Gastrocnemius medialis (tissue), 4 donors: Measurements from ENCODE around the gene OPCML. TPM values are rescaled to one million over a fixed set of nuclear protein-coding genes. Genes with fewer than 3 reads are reported as not detected.

ENCODE experiments used
- ATAC-seq, 2 donors: fragments of 150-250 bp; one replicate each; pipeline ENCODE4 v1.9.1; 2016
- DNase-seq, 2 donors: peaks; one replicate each; pipeline ENCODE4 v3.0.0-alpha.2; 2019
- H3K27ac ChIP-seq, 4 donors: fragments of 200-600 bp; sonication (generic); 1 replicate in 1 of 4; 2 replicates in 3 of 4; pipeline ENCODE4 v1.5.1; 2016 to 2018; ENCODE audit warnings: mild to moderate bottlenecking in 2 of 4, moderate library complexity in 1 of 4
- H3K27me3 ChIP-seq, 3 donors: fragments of 200-600 bp; sonication (generic) in 2 of 3; 1 replicate in 1 of 3; 2 replicates in 2 of 3; pipeline versions ENCODE4 v1.5.1 to v1.6.0; 2016 to 2019; ENCODE audit warnings: mild to moderate bottlenecking in 1 of 3, moderate library complexity in 1 of 3
- H3K36me3 ChIP-seq, 2 donors: fragments of 200-600 bp; sonication (generic) in 1 of 2; one replicate each; pipeline ENCODE4 v1.5.1; 2017 to 2018
- H3K4me1 ChIP-seq, 2 donors: fragments of 200-600 bp; sonication (generic) in 1 of 2; one replicate each; pipeline ENCODE4 v1.5.1; 2016 to 2017; ENCODE audit warnings: mild to moderate bottlenecking in 2 of 2
- H3K4me3 ChIP-seq, 4 donors: fragments of 200-600 bp; sonication (generic) in 3 of 4; 1 replicate in 1 of 4; 2 replicates in 3 of 4; pipeline ENCODE4 v1.5.1; 2016 to 2019; ENCODE audit warnings: mild to moderate bottlenecking in 2 of 4
- H3K9me3 ChIP-seq, 3 donors: fragments of 200-600 bp; sonication (generic) in 2 of 3; 1 replicate in 1 of 3; 2 replicates in 2 of 3; pipeline ENCODE4 v1.5.1; 2016 to 2019
- POLR2A ChIP-seq, 2 donors: fragments of 450-650 bp; IDR thresholded peaks; one replicate each; pipeline ENCODE4 v1.6.1; 2017; ENCODE audit warnings: antibody characterized with exemption in 2 of 2, mild to moderate bottlenecking in 2 of 2, moderate library complexity in 2 of 2
- in situ Hi-C, 4 donors: fragments of 200-750 bp; cut with MboI; loops; one replicate each; pipeline versions ENCODE4 v1.15.0 to v1.8.0; 2017; ENCODE audit warnings: low sequenced_read_pairs in 4 of 4
- intact Hi-C: fragments of 100-400 bp; cut with DNase I; formaldehyde crosslinking; loops from one replicate; pipeline ENCODE4 v1.15.1; 2023; ENCODE audit warnings: low total_unique reads
- total RNA-seq, 4 donors: library from RNA; depleted of rRNA; stranded (reverse); fragments of >200 nt; gene quantifications; one replicate each; pipeline versions ENCODE4 v1.1.0 to v1.2.3, GENCODE V29; 2016
- TF ChIP-seq, protein P1 (sequence below), 5 experiments: fragments of 450-650 bp in 3 of 5; fragments of 200-600 bp in 2 of 5; sonication (generic) in 2 of 5; IDR thresholded peaks in 4 of 5; conservative IDR thresholded peaks in 1 of 5; 1 replicate in 4 of 5; 2 replicates in 1 of 5; pipeline ENCODE4 v1.5.1; 2016 to 2019; ENCODE audit warnings: antibody characterized with exemption in 5 of 5, mild to moderate bottlenecking in 3 of 5, moderate library complexity in 3 of 5

Gene OPCML
- total RNA-seq, 4 donors from 2014 or later, result not detected

- H3K27ac ChIP-seq, result no peak overlapping the region
- no peaks in the 10 kb centered on the region for H3K9me3 ChIP-seq
- DNase-seq (no peak), ATAC-seq (no peak)
- H3K4me1 ChIP-seq, result no peaks in the 10 kb centered on the region
- H3K36me3 ChIP-seq, result no peaks in the 10 kb centered on the region
- H3K4me3 ChIP-seq, result no peak overlapping the region
- in situ Hi-C loops (no loop called here), intact Hi-C loops (no loop called here)
- H3K27me3 ChIP-seq, result no peaks in the 10 kb centered on the region
- TF ChIP-seq, protein P1, sequence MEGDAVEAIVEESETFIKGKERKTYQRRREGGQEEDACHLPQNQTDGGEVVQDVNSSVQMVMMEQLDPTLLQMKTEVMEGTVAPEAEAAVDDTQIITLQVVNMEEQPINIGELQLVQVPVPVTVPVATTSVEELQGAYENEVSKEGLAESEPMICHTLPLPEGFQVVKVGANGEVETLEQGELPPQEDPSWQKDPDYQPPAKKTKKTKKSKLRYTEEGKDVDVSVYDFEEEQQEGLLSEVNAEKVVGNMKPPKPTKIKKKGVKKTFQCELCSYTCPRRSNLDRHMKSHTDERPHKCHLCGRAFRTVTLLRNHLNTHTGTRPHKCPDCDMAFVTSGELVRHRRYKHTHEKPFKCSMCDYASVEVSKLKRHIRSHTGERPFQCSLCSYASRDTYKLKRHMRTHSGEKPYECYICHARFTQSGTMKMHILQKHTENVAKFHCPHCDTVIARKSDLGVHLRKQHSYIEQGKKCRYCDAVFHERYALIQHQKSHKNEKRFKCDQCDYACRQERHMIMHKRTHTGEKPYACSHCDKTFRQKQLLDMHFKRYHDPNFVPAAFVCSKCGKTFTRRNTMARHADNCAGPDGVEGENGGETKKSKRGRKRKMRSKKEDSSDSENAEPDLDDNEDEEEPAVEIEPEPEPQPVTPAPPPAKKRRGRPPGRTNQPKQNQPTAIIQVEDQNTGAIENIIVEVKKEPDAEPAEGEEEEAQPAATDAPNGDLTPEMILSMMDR (IDR thresholded peaks at IDR 0.05 in 4 of 5, conservative IDR thresholded peaks at IDR 0.05 in 1 of 5), result no peak
- no peak for TF ChIP-seq POLR2A (IDR thresholded peaks at IDR 0.05)
Measured at GRCh38 chr11:132638423-132638822, 893.9 kb downstream of the OPCML start.

- no peak overlapping the region for H3K4me3 ChIP-seq
- H3K4me1 ChIP-seq, result no peaks in the 10 kb centered on the region
- intact Hi-C loops, result no loop called here
- ATAC-seq, result no peak
- no peaks in the 10 kb centered on the region for H3K36me3 ChIP-seq
- no peaks in the 10 kb centered on the region for H3K27me3 ChIP-seq
- H3K9me3 ChIP-seq, result no peaks in the 10 kb centered on the region
- DNase-seq, result no peak
- in situ Hi-C loops, result no loop called here
- TF ChIP-seq, protein P1 (IDR thresholded peaks at IDR 0.05 in 4 of 5, conservative IDR thresholded peaks at IDR 0.05 in 1 of 5), result no peak
- TF ChIP-seq POLR2A (IDR thresholded peaks at IDR 0.05), result no peak
- H3K27ac ChIP-seq, result no peak overlapping the region
Measured at GRCh38 chr11:132636523-132636922, 895.8 kb downstream of the OPCML start.

DNA sequence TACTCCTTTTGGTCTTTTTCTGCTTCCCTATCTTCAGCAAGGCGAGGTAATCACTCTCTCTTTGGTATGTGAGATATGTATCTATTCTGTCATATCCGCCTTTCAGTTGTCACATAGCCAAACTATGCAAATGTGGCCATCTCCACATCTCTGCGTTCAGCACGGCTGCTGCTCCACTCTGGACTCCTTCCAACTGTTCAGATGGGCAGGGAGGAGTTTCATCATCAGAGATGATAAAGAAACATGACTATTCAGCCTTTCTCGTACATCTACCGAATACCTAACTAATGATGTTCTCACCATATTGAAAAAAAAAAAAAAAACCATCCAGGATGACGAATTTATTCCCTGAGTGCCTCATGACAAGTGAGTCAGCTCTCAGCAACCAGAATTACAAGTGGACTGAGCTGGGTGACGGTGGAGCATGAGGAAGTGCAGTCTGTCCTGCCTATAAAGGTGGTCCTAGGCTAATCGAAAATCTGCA, 899.6 kb downstream of the OPCML start:
- Histone ChIP-seq H3K27me3 (no peaks in the 10 kb centered on the region), H3K27ac (no peak overlapping the region), H3K4me3 (no peak overlapping the region), H3K4me1 (no peaks in the 10 kb centered on the region), H3K9me3 (no peaks in the 10 kb centered on the region), H3K36me3 (no peaks in the 10 kb centered on the region)
- ATAC-seq (peak in 1 of 2 donors; percentile 16), DNase-seq (no peak)
- in situ Hi-C loops (no loop called here), intact Hi-C loops (no loop called here)
- TF ChIP-seq POLR2A (IDR thresholded peaks at IDR 0.05), result no peak
- TF ChIP-seq, protein P1 (IDR thresholded peaks at IDR 0.05 in 4 of 5, conservative IDR thresholded peaks at IDR 0.05 in 1 of 5), result no peak

DNA sequence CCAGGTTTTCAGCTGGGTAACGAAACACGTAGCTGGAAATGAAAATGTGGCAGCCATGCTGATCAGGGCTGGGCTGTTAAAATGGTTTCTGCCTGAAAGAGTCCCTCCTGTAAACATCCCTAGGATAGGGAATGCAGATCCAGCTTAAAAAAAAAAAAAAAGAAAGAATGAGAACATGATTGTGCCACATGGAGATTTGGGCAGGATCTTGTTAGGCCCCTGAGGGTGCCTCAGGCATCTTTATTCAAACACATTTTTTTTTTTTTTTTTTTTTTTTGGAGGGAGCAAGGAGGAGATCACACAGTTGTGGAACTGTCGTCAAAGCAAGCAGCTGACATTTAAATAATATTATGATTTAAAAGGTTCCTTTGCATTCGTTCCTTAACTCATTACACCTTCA, 900.3 kb downstream of the OPCML start:
- Histone ChIP-seq H3K4me3 (no peak overlapping the region), H3K36me3 (no peaks in the 10 kb centered on the region), H3K27me3 (no peaks in the 10 kb centered on the region), H3K4me1 (no peaks in the 10 kb centered on the region), H3K27ac (no peak overlapping the region), H3K9me3 (no peaks in the 10 kb centered on the region)
- in situ Hi-C loops (no loop called here), intact Hi-C loops (no loop called here)
- no peak for DNase-seq
- no peak for ATAC-seq
- TF ChIP-seq, protein P1 (IDR thresholded peaks at IDR 0.05 in 4 of 5, conservative IDR thresholded peaks at IDR 0.05 in 1 of 5), result no peak
- no peak for TF ChIP-seq POLR2A (IDR thresholded peaks at IDR 0.05)

DNA sequence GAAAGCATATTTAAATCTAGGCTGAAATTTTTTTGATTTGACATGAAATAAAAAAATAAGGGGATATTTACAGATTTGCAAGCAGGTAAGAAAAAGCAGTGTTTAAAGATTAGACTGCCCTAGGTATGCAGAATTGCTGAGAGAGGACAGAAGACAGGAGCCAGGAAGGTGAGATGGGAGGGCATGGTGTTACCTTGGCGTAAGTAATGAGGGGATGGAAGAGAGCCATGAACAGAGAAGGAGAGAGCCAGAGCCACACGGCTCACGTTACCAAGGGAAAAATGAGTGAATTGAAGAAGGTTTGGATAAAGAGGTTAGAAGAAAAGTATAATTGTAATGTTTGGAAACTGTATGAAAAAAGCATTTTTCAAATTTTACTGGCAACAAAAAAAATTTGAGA, 904.3 kb downstream of the OPCML start:
- ATAC-seq, result no peak
- H3K27me3 ChIP-seq, result no peaks in the 10 kb centered on the region
- H3K9me3 ChIP-seq, result no peaks in the 10 kb centered on the region
- TF ChIP-seq POLR2A (IDR thresholded peaks at IDR 0.05), result no peak
- TF ChIP-seq, protein P1 (IDR thresholded peaks at IDR 0.05 in 4 of 5, conservative IDR thresholded peaks at IDR 0.05 in 1 of 5), result no peak
- no peak overlapping the region for H3K27ac ChIP-seq
- intact Hi-C loops, result no loop called here
- no peak for DNase-seq
- in situ Hi-C loops, result no loop called here
- no peak overlapping the region for H3K4me3 ChIP-seq
- H3K36me3 ChIP-seq, result no peaks in the 10 kb centered on the region
- H3K4me1 ChIP-seq, result no peaks in the 10 kb centered on the region
